B cell (primary cell): ENCODE results near the gene DENND1A. TPM values are rescaled to one million over a fixed set of nuclear protein-coding genes. Genes with fewer than 3 reads are reported as not detected.

ENCODE experiments used
- ATAC-seq: fragments of 200-7000 bp; cut with Tn5 transposase; one replicate; pipeline ENCODE4 v1.10.0; 2021; ENCODE audit warnings: low read depth, mild to moderate bottlenecking, moderate number of reproducible peaks, moderate library complexity
- CTCF ChIA-PET: fragments of 350-600 bp; sonication (Branson Sonifier 250); formaldehyde crosslinking; loops from one replicate; lab custom pipeline; 2021; ENCODE audit warnings: antibody characterized with exemption, inconsistent platforms; lab: Charles Lee
- POLR2A ChIA-PET: fragments of 350-600 bp; sonication (Branson Sonifier 250); formaldehyde crosslinking; loops from one replicate; lab custom pipeline; 2021; ENCODE audit warnings: antibody characterized with exemption; lab: Charles Lee
- DNase-seq: peaks from one replicate; pipeline ENCODE4 v3.0.0; 2013
- H2AFZ ChIP-seq: 2 replicates; pipeline ENCODE4 v1.6.1; 2012; ENCODE audit warnings: mild to moderate bottlenecking, low read depth, low read length; ENCODE audit not compliant: insufficient read depth, poor library complexity, severe bottlenecking
- H3K27ac ChIP-seq, 2 donors: 1 replicate in 1 of 2; 2 replicates in 1 of 2; pipeline ENCODE4 v1.5.1; 2012 to 2013; ENCODE audit warnings: low read length in 2 of 2, mild to moderate bottlenecking in 2 of 2, moderate library complexity in 1 of 2
- H3K27me3 ChIP-seq, 4 experiments: fragments of 200-600 bp in 1 of 4; sonication (generic) in 1 of 4; replicated peaks in 1 of 4; 1 replicate in 2 of 4; 2 replicates in 2 of 4; pipeline versions ENCODE4 v1.6.1 to v1.7.0; 2013 to 2016; ENCODE audit warnings: low read length in 3 of 4, mild to moderate bottlenecking in 2 of 4, mixed read lengths in 1 of 4, moderate library complexity in 1 of 4; ENCODE audit not compliant: insufficient read depth in 4 of 4, control insufficient read depth in 3 of 4; ENCODE audit errors: control extremely low read depth in 1 of 4
- H3K36me3 ChIP-seq, 2 experiments: replicated peaks in 1 of 2; 1 replicate in 1 of 2; 2 replicates in 1 of 2; pipeline versions ENCODE4 v1.6.1 to v1.7.1; 2013; ENCODE audit warnings: low read length in 1 of 2; ENCODE audit not compliant: insufficient read depth in 2 of 2, control insufficient read depth in 1 of 2; ENCODE audit errors: control extremely low read depth in 1 of 2, extremely low read depth in 1 of 2
- H3K4me1 ChIP-seq, 2 donors: fragments of 200-600 bp in 1 of 2; sonication (generic) in 1 of 2; 1 replicate in 1 of 2; 2 replicates in 1 of 2; pipeline versions ENCODE4 v1.5.1 to v1.6.1; 2013 to 2017; ENCODE audit warnings: low read length in 2 of 2; ENCODE audit not compliant: control insufficient read depth in 2 of 2, insufficient read depth in 2 of 2
- H3K4me2 ChIP-seq: replicated peaks from 2 replicates; pipeline ENCODE3; 2012; ENCODE audit warnings: mild to moderate bottlenecking, low read depth, low read length; ENCODE audit not compliant: poor library complexity, severe bottlenecking
- H3K4me3 ChIP-seq, 5 experiments: fragments of 200-600 bp in 1 of 5; sonication (generic) in 1 of 5; 1 replicate in 3 of 5; 2 replicates in 2 of 5; pipeline versions ENCODE4 v1.5.1 to v1.7.0; 2011 to 2016; ENCODE audit warnings: low read length in 4 of 5, mild to moderate bottlenecking in 4 of 5, low read depth in 2 of 5, control low read depth in 1 of 5, moderate library complexity in 1 of 5; ENCODE audit not compliant: insufficient read depth in 1 of 5; ENCODE audit errors: control extremely low read depth in 1 of 5, extremely low read depth in 1 of 5
- H3K79me2 ChIP-seq: fragments of 200-600 bp; sonication (generic); one replicate; pipeline ENCODE4 v1.6.0; 2016; ENCODE audit warnings: low read length; ENCODE audit not compliant: control insufficient read depth, insufficient read depth
- H3K9ac ChIP-seq: fragments of 200-600 bp; sonication (generic); 2 replicates; pipeline ENCODE4 v1.6.1; 2017; ENCODE audit warnings: mild to moderate bottlenecking, low read length, moderate library complexity
- H3K9me3 ChIP-seq, 3 donors: one replicate each; pipeline versions ENCODE4 v1.6.1 to v1.7.1; 2013; ENCODE audit warnings: low read length in 2 of 3; ENCODE audit not compliant: control insufficient read depth in 2 of 3, insufficient read depth in 1 of 3; ENCODE audit errors: control extremely low read depth in 1 of 3
- H4K20me1 ChIP-seq: 2 replicates; pipeline ENCODE4 v1.6.0; 2012; ENCODE audit warnings: mild to moderate bottlenecking, low read length; ENCODE audit not compliant: insufficient read depth, control insufficient read depth, poor library complexity, severe bottlenecking
- H3K27ac Mint-ChIP-seq: one replicate; pipeline ENCODE4 v1.8.0; 2021; ENCODE audit warnings: mixed read lengths
- H3K27me3 Mint-ChIP-seq: one replicate; pipeline ENCODE4 v1.8.0; 2021; ENCODE audit warnings: mixed read lengths
- H3K4me1 Mint-ChIP-seq: one replicate; pipeline ENCODE4 v1.8.0; 2021; ENCODE audit warnings: mixed read lengths
- H3K4me3 Mint-ChIP-seq: one replicate; pipeline ENCODE4 v1.8.0; 2021; ENCODE audit warnings: mixed read lengths
- H3K9me3 Mint-ChIP-seq: one replicate; pipeline ENCODE4 v1.8.0; 2022; ENCODE audit warnings: mixed read lengths; ENCODE audit not compliant: insufficient read depth
- EZH2 ChIP-seq: IDR thresholded peaks from 2 replicates; pipeline ENCODE4 v1.6.1; 2012; ENCODE audit warnings: borderline replicate concordance, low read depth, mild to moderate bottlenecking, moderate library complexity, low read length; ENCODE audit not compliant: insufficient read depth, poor library complexity, severe bottlenecking
- WGBS: methylation state at CpG from one replicate; pipeline ENCODE4 v1.1.5; 2013; ENCODE audit warnings: missing lambda C conversion rate; ENCODE audit not compliant: insufficient coverage; 5-methylcytosine and 5-hydroxymethylcytosine counted together
- intact Hi-C: fragments of 100-400 bp; cut with micrococcal nuclease; formaldehyde crosslinking; loops from one replicate; pipeline ENCODE4 v1.10.0; 2022
- polyA plus RNA-seq: library from polyadenylated mRNA; depleted of rRNA; stranded (reverse); fragments of >200 nt; gene quantifications from 2 replicates; pipeline ENCODE4 v1.2.3, GENCODE V29; 2012
- total RNA-seq, 2 donors: library from RNA; stranded (reverse); fragments of 120-200 nt in 1 of 2; gene quantifications; 1 replicate in 1 of 2; 2 replicates in 1 of 2; pipeline versions ENCODE4 v1.2.3 to v1.2.4, GENCODE V29; 2013 to 2022
- TF ChIP-seq, protein P1 (sequence below): fragments of 200-600 bp; IDR thresholded peaks from one replicate; pipeline ENCODE4 v1.8.0; 2022; ENCODE audit warnings: antibody characterized with exemption, mild to moderate bottlenecking

The DENND1A gene
- total and polyA plus RNA-seq, 2 donors (not counting 1 experiment from before 2014, with no cell fraction given), result 10.8 to 26.0 TPM

GRCh38 chr9:123544007-123544827 is 385.7 kb downstream of the DENND1A start:
- TF ChIP-seq EZH2, result no peak
- TF ChIP-seq, protein P1, sequence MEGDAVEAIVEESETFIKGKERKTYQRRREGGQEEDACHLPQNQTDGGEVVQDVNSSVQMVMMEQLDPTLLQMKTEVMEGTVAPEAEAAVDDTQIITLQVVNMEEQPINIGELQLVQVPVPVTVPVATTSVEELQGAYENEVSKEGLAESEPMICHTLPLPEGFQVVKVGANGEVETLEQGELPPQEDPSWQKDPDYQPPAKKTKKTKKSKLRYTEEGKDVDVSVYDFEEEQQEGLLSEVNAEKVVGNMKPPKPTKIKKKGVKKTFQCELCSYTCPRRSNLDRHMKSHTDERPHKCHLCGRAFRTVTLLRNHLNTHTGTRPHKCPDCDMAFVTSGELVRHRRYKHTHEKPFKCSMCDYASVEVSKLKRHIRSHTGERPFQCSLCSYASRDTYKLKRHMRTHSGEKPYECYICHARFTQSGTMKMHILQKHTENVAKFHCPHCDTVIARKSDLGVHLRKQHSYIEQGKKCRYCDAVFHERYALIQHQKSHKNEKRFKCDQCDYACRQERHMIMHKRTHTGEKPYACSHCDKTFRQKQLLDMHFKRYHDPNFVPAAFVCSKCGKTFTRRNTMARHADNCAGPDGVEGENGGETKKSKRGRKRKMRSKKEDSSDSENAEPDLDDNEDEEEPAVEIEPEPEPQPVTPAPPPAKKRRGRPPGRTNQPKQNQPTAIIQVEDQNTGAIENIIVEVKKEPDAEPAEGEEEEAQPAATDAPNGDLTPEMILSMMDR, result peak; percentile 97
- Mint-ChIP-seq H3K4me3 (no peak overlapping the region), H3K9me3 (no peaks in the 10 kb centered on the region), H3K4me1 (no peaks in the 10 kb centered on the region), H3K27ac (no peak overlapping the region), H3K27me3 (no peaks in the 10 kb centered on the region)
- peak; percentile 55 for DNase-seq
- no peak overlapping the region for H2AFZ ChIP-seq
- no peaks in the 10 kb centered on the region for H3K79me2 ChIP-seq
- no peaks in the 10 kb centered on the region for H3K27me3 ChIP-seq
- H3K9ac ChIP-seq, result no peak overlapping the region
- peaks cover 3 to 4% of the 10 kb centered on the region in 2 experiments for H3K36me3 ChIP-seq
- H3K4me1 ChIP-seq, result no peaks in the 10 kb centered on the region
- H3K27ac ChIP-seq, result no peak overlapping the region
- 88% methylated on average over 1 of the region's 3 CpGs for WGBS
- ATAC-seq, result no peak
- CTCF ChIA-PET, result interaction anchor here (0.9 to 6.7 kb wide), 11 partner anchors 13 to 995 kb away, joined by 3 to 80 read pairs (median 3); no protein-coding TSS in a partner anchor
- H3K4me2 ChIP-seq, result no peak overlapping the region
- H3K9me3 ChIP-seq, result no peaks in the 10 kb centered on the region
- POLR2A ChIA-PET, result no interaction called here
- H4K20me1 ChIP-seq, result peaks cover 6% of the 10 kb centered on the region
- intact Hi-C loops, result loop anchor here (2.0 kb wide), 1 partner anchor 459 kb away; no protein-coding TSS in a partner anchor
- no peak overlapping the region for H3K4me3 ChIP-seq

GRCh38 chr9:123543492-123543891 is 386.4 kb downstream of the DENND1A start:
- intact Hi-C loops, result no loop called here
- H3K4me1 Mint-ChIP-seq, result no peaks in the 10 kb centered on the region
- WGBS, result 93% methylated on average over 8 of the region's 8 CpGs

More at GRCh38 chr9:123543492-123543891, 386.4 kb downstream of the DENND1A start:
- no peak overlapping the region for H3K4me2 ChIP-seq
- no peak overlapping the region for H3K27ac Mint-ChIP-seq
- TF ChIP-seq, protein P1, result no peak
- no peak for TF ChIP-seq EZH2
- no peaks in the 10 kb centered on the region for H3K9me3 Mint-ChIP-seq
- peaks cover 6% of the 10 kb centered on the region for H4K20me1 ChIP-seq
- ATAC-seq (no peak), DNase-seq (no peak)
- H3K79me2 ChIP-seq, result no peaks in the 10 kb centered on the region
- H3K27me3 ChIP-seq, result no peaks in the 10 kb centered on the region
- no peaks in the 10 kb centered on the region for H3K27me3 Mint-ChIP-seq
- no peak overlapping the region for H3K4me3 Mint-ChIP-seq
- H3K9ac ChIP-seq, result no peak overlapping the region
- H3K36me3 ChIP-seq, result peaks cover 0 to 3% of the 10 kb centered on the region in 2 experiments
- H2AFZ ChIP-seq, result no peak overlapping the region
- no peaks in the 10 kb centered on the region for H3K4me1 ChIP-seq
- H3K4me3 ChIP-seq, result no peak overlapping the region
- no peaks in the 10 kb centered on the region for H3K9me3 ChIP-seq
- no peak overlapping the region for H3K27ac ChIP-seq
- ChIA-PET CTCF (interaction anchor here (0.9 to 6.7 kb wide), 10 partner anchors 11 to 995 kb away, joined by 3 to 80 read pairs (median 4); no protein-coding TSS in a partner anchor), POLR2A (no interaction called here)
